Brain pericyte (primary cell): ENCODE results near the gene AEBP1.
A peak's percentile ranks its signal among the peaks of the same experiment; 100 is the strongest.
"Not testable (repeated sequence)": the region's sequence is repeated elsewhere in the genome, so short reads cannot be mapped to it uniquely, and the experiment has no call there.

ENCODE experiments used
- DNase-seq: peaks from one replicate; pipeline ENCODE4 v3.0.0-alpha.2; 2012; ENCODE audit warnings: low read depth, low spot score

AEBP1 gene

GRCh38 chr7:44117801-44118429, 13.8 kb downstream of the AEBP1 start:
- DNase-seq = no peak

DNA sequence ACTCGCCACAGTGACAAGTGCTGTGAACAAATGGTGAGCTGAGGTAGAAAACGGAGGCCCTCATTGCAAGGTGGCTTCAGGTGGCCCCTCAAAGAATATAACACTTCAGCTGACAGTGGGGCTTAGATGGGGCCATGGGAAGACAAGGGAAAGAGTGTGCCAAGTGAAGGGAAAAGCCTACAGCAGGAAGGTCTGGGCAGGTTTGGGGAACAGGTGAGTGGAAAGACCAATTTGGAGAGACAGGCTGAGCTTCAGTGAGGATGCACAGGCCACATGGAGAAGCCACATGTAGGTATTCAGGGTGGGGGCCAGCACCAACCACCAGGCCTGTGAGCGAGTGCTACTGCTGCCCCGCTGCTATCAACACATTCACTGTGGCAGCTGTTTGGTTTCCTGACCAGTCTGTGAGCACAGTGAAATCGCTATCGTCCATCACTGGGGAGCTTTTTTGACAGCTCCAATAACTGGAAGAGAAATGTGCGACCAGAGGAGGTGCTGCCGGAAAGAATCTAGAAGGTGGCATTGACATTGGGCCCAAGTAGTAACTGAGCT, 15.8 kb downstream of the AEBP1 start:
- DNase-seq = no peak

GRCh38 chr7:44120395-44120794, 16.2 kb downstream of the AEBP1 start:
- DNase-seq = no peak

- no peak for DNase-seq
Measured at GRCh38 chr7:44121761-44122420, 17.7 kb downstream of the AEBP1 start.

DNA sequence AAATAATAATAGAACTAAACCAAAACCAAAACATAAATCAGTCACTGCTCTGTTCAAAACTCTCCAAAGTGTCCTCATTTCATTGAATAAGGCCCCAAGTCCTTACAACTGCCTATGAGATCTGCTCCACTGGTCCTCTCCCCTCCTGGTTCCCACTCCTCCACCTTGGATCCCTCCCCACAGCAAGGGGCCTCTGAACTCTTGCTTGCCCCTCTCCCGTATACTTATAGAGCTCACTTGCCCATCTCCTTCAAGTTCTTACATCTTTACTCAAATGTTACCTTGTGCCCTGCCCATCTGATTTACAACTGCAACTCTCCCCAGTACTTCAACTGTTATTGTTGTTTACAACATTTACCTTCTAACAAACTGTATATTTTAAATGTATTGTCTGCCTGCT, 18.4 kb downstream of the AEBP1 start:
- DNase-seq = no peak

DNA sequence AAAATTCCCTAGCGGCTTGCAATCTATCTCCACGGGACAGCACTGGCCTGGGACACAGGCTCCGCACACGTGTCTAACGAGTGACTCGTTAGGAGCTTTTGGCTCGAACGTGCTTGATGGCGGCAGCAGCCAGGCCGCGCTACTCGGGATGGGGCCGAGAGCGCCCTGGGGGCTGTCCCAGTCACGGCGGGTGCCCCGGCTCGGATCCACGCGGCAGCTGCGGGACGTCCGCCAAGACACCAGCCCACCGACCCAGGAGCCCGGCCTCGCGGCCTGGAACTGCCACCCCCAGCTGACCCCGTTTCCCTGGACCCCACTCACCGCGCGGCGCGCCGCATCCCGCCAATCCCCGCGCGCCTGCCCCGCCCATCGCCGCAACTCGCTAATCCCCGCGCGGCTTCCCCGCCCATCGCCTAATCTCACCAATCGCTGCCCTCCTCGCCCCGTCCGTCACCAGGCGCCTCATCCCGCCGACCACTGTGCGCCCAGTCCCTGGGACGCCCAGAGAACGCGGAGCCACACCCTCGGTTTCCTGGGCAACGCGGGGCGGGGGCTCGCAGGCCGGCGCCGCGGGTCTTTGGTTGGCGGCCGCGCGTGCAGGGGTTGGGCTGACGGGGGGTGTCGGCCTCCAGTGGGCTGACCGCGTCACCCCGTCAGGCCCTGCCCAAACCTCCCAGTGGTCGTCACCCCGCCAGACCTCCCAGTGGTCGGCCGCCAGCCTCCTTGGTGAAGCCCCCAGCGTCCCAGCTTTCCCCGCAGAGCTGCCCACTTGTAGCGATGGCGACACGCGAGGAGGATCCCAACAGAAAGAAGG, 19.3 kb downstream of the AEBP1 start, which contains the start of gene POLD2:
Gene POLD2 (minus strand): TSS at position 359 of the 814 bp plus-strand sequence. CDS start 1,495 bp downstream, outside the sequence.
- peak; percentile 87 for DNase-seq

DNA sequence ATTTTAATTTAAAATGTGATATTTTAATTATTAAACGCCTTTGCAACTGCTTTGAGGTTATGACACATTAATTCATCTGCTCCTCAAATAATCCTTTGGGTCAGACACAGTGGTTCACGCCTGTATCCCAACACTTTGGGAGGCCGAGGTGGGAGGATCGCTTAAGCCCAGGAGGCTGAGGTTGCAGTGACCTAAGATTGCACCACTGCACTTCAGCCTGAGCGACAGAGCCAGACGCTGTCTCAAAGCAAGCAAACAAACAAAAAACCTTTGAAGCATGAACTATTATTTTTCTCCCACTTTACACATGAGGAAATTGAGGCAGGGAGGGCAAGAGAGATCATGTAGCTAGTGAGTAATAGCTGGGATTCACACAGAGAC, 20.7 kb downstream of the AEBP1 start:
- DNase-seq = no peak

- DNase-seq = not testable (repeated sequence)
Measured at GRCh38 chr7:44126574-44126973, 22.4 kb downstream of the AEBP1 start.

- DNase-seq = no peak
Measured at GRCh38 chr7:44127161-44127560, 23.0 kb downstream of the AEBP1 start.

GRCh38 chr7:44128721-44129582, 24.8 kb downstream of the AEBP1 start:
- DNase-seq = no peak

- no peak for DNase-seq
Measured at GRCh38 chr7:44131173-44132029, 27.3 kb downstream of the AEBP1 start.

- no peak for DNase-seq
Measured at GRCh38 chr7:44132039-44132438, 27.9 kb downstream of the AEBP1 start.

DNA sequence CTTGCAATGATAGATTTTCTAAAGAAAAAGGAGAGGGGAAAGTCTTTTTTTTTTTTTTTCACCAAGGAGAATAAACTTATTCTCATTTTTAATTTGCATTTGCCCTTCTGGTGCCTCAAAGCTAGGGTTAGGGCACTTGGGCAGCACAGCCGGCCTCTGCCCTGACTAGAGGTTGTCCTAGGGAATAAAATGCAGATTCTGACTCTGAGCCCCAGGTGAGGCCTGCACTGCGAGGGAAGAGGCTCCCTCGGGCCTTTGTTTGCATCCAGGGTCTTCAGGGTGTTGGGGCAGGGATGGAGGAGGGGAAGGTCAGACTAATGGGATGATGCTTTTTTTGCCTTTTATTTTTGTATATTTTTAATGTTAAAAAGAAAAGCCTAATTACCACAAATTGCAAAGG, 29.1 kb downstream of the AEBP1 start:
- no peak for DNase-seq

DNA sequence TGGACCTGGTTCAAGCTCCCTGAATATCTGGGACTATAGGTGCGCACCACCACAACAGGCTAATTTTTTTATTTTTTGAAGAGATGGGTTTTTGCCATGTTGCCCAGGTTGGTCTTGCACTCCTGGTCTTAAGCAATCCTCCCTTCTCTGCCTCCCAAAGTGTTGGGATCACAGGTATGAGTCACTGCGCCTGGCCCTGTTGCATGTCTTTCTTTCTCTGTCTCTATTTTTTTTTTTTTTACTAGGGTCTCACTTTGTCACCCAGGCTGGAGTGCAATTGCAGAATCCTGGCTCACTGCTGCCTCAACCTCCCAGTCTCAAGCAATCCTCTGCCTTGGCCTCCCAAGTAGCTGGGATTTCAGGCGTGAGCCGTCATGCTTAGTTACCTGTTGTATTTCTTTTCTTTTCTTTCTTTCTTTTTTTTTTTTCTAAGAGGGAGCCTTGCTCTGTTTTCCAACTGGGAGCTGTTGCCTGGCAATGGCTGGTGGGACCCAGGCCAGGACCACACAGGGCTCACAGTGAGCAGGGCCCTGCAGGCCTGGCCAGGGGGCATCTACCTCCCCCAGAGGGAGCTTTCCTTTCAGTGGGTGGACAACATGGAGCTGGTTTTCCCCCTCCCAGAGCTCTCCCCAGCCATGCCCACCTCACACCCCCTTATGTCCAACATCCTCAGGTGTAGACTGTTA, 30.9 kb downstream of the AEBP1 start:
- DNase-seq = no peak

GRCh38 chr7:44136731-44137130, 32.6 kb downstream of the AEBP1 start:
- DNase-seq = no peak

- no peak for DNase-seq
Measured at GRCh38 chr7:44138698-44139097, 34.6 kb downstream of the AEBP1 start.

DNA sequence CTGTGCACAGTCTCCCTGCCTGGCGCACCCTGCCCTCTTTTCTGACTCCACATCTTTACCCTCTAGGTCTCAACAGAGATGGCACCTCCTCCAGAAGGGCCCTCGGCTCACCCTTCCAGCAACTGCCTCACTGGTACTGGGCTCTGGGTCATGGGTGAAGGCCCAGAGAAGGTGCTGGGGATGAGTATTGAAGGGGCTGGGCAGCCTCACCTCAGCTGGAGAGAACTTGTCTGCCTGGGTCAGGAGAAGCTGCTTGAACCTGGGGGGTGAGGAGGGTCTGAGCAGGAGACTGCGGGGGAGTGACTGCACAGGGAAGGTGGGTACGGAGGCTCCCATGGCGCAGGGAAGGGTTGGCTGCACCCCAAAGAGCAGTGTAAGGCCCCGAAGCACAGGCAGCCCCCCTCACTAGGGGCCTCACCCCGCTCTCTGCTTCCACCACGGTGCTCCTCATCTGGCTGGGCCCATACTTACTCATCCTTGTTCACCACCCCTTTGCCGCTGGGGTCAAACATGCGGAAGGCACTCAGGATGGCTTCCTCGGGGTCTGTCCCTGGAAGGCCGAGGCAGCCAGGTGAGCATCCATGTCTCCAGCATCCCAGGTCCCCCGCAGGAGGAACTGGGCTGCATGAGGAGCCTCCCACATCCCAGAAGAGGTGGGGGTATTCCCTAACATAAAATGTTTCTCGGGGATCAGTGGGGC, 35.3 kb downstream of the AEBP1 start:
- DNase-seq = no peak

DNA sequence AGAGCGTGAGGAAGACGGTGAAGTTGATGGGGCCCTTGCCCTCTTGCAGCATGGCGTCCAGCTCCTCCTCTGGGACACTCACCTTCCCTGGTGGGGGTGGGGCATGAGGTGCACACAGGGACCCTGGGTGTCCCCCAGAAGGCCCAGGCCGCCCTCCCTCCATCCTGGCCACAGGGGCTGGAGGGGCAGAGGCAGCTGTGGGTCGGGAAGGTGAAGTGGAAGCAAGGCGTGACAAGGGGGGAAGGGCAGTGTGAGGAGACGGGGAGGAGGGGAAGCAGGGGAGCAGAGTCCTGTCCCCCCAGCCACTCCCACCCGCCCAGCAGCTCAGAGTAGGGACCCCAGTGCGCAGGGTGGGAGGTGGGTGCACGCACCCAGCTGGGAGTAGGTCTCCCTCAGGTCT, 36.2 kb downstream of the AEBP1 start:
- no peak for DNase-seq

DNA sequence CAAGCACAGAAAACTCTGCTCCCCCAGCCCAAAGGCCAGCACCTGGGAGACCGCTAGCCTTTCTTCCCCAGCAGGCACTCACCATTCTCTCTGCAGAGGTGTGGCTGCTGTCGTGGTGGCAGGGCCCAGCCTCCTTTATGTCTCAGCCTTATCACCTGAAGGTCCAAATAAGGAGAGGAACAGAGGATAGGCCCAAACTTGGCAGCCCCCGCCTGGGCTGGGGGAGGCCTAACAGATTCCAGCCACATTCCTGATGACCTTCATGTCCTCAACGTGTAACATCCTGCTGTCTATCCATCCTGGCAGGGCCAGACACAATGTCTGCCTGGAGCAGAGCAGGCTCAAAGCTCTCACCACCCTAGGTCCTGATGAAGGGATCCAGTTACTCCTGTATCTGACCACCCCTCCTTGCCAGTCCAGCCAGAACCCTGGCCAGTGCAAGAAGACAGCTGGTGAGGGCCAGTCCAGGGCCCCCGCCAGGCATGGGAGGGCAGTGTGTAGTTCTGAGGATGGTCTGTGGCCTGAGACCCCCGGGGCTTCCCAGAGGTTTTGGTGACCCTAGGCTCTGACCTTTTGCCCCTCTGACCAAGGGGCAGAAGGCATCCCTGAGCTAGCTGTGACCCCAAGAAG, 37.2 kb downstream of the AEBP1 start, which contains the start of gene MYL7:
Gene MYL7 (minus strand): TSS at position 112 of the 630 bp plus-strand sequence. CDS start 27 bp downstream, at position 85.
- no peak for DNase-seq
